Naive thymus-derived CD8-positive, alpha-beta T cell (primary cell): ENCODE data around the gene TEFM. TPM values are rescaled to one million over a fixed set of nuclear protein-coding genes. Genes with fewer than 3 reads are reported as not detected.
A peak's percentile ranks its signal among the peaks of the same experiment; 100 is the strongest.
"Not testable (repeated sequence)": the region's sequence is repeated elsewhere in the genome, so short reads cannot be mapped to it uniquely, and the experiment has no call there.

Source experiments
- ATAC-seq, 2 donors: fragments of 150-1000 bp; cut with Tn5 transposase in 1 of 2; sonication (Bioruptor Pico), chemical (Tn5 transposase) in 1 of 2; 1 replicate in 1 of 2; 2 replicates in 1 of 2; pipeline ENCODE4 v1.10.0; 2021; ENCODE audit warnings: mild to moderate bottlenecking in 2 of 2, moderate library complexity in 2 of 2
- POLR2A ChIA-PET: fragments of 350-600 bp; sonication (Branson Sonifier 250); formaldehyde crosslinking; loops from one replicate; lab custom pipeline; 2021; ENCODE audit warnings: antibody characterized with exemption; lab: Charles Lee
- DNase-seq, 10 donors: peaks; one replicate each; pipeline versions ENCODE4 v3.0.0 to v3.0.0-alpha.2; 2020 to 2022
- H3K27ac Mint-ChIP-seq, 10 donors: one replicate each; pipeline ENCODE4 v1.8.0; 2020 to 2022; ENCODE audit warnings: mild to moderate bottlenecking in 10 of 10, mixed read lengths in 10 of 10, moderate library complexity in 4 of 10, inconsistent platforms in 1 of 10
- H3K27me3 Mint-ChIP-seq, 5 donors: one replicate each; pipeline ENCODE4 v1.8.0; 2021 to 2022; ENCODE audit warnings: mixed read lengths in 5 of 5
- H3K36me3 Mint-ChIP-seq, 3 donors: one replicate each; pipeline ENCODE4 v1.8.0; 2020 to 2022; ENCODE audit warnings: mixed read lengths in 3 of 3, mild to moderate bottlenecking in 2 of 3, inconsistent platforms in 1 of 3
- H3K4me1 Mint-ChIP-seq, 4 donors: one replicate each; pipeline ENCODE4 v1.8.0; 2021 to 2022; ENCODE audit warnings: mixed read lengths in 4 of 4
- H3K4me3 Mint-ChIP-seq, 10 donors: one replicate each; pipeline ENCODE4 v1.8.0; 2020 to 2022; ENCODE audit warnings: mild to moderate bottlenecking in 10 of 10, mixed read lengths in 10 of 10, moderate library complexity in 6 of 10, inconsistent platforms in 1 of 10
- H3K9me3 Mint-ChIP-seq, 9 donors: one replicate each; pipeline ENCODE4 v1.8.0; 2020 to 2022; ENCODE audit warnings: mixed read lengths in 9 of 9, mild to moderate bottlenecking in 3 of 9, inconsistent platforms in 1 of 9, moderate library complexity in 1 of 9
- polyA plus RNA-seq, 3 donors: library from polyadenylated mRNA; unstranded; fragments of 300-500 nt; fragmentation: Illumina TruSeq; gene quantifications; one replicate each; pipeline ENCODE4 v1.2.3, GENCODE V29; 2021
- total RNA-seq, 8 experiments: library from RNA in 2 of 8; stranded (reverse) in 2 of 8; gene quantifications; one replicate each; pipeline ENCODE4 v1.2.3 and lab custom pipeline; 2021 to 2026

Gene TEFM
- total RNA-seq (10 to 100 TPM; 16.4 to 18.9 TPM), polyA plus RNA-seq (10 to 100 TPM; 12.3 to 16.9 (median 13.2) TPM), total RNA-seq (lab: John Stamatoyannopoulos, UW) (4.2 to 13.2 (median 10.0) reads per million in 6 experiments)

- POLR2A ChIA-PET: interaction anchor here (0.6 kb wide), 1 partner anchor 34 kb away, joined by 3 read pairs; no protein-coding TSS in a partner anchor
- H3K9me3 Mint-ChIP-seq: no peaks in the 10 kb centered on the region
- peaks cover 0 to 29% (median 0%) of the 10 kb centered on the region in 3 donors for H3K36me3 Mint-ChIP-seq
These were observed at the start of gene TEFM for GRCh38 chr17:30906101-30906911. Gene TEFM, minus strand, starts transcription at chr17:30906238. Its CDS starts 40 bp downstream, at chr17:30906198.

GRCh38 chr17:30954046-30954830 lies 48.2 kb upstream of the TEFM start:
- Mint-ChIP-seq H3K4me1 (peaks cover 0 to 60% (median 0%) of the 10 kb centered on the region in 4 donors), H3K9me3 (no peaks in the 10 kb centered on the region)
- DNase-seq: no peak

More at GRCh38 chr17:30906101-30906911, at the start of gene TEFM:
- peaks cover 23 to 52% (median 45%) of the 10 kb centered on the region in 4 donors for H3K4me1 Mint-ChIP-seq
- peak; percentile 67 to 89 (median 84) for DNase-seq
- no peaks in the 10 kb centered on the region for H3K27me3 Mint-ChIP-seq
- peak within 1 kb of the TSS; percentile 86 to 100 (median 92) for H3K4me3 Mint-ChIP-seq
- ATAC-seq: peak; percentile 94 to 97
- peak within 1 kb of the TSS; percentile 86 to 99 (median 94) for H3K27ac Mint-ChIP-seq

GRCh38 chr17:30952638-30953393 lies 46.8 kb upstream of the TEFM start:
- H3K27ac Mint-ChIP-seq: no peak overlapping the region
- H3K27me3 Mint-ChIP-seq: peaks cover 0 to 11% (median under 1%) of the 10 kb centered on the region in 5 donors
- peaks cover 0 to 46% (median 0%) of the 10 kb centered on the region in 4 donors for H3K4me1 Mint-ChIP-seq
- DNase-seq (no peak), ATAC-seq (no peak)
- POLR2A ChIA-PET: no interaction called here
- no peaks in the 10 kb centered on the region for H3K36me3 Mint-ChIP-seq
- peak overlapping the region in 1 of 10 donors; percentile 42 for H3K4me3 Mint-ChIP-seq
- H3K9me3 Mint-ChIP-seq: no peaks in the 10 kb centered on the region

More at GRCh38 chr17:30954046-30954830, 48.2 kb upstream of the TEFM start:
- ATAC-seq: no peak
- POLR2A ChIA-PET: no interaction called here
- H3K27ac Mint-ChIP-seq: peak overlapping the region in 1 of 10 donors; percentile 35
- H3K4me3 Mint-ChIP-seq: peak overlapping the region in 1 of 10 donors; percentile 19
- peaks cover 0 to 13% (median 6%) of the 10 kb centered on the region in 5 donors for H3K27me3 Mint-ChIP-seq
- no peaks in the 10 kb centered on the region for H3K36me3 Mint-ChIP-seq

GRCh38 chr17:30950669-30951399 lies 44.8 kb upstream of the TEFM start:
- POLR2A ChIA-PET: no interaction called here
- ATAC-seq (no peak), DNase-seq (no peak)
- no peaks in the 10 kb centered on the region for H3K36me3 Mint-ChIP-seq
- no peak overlapping the region for H3K4me3 Mint-ChIP-seq
- no peak overlapping the region for H3K27ac Mint-ChIP-seq
- no peaks in the 10 kb centered on the region for H3K27me3 Mint-ChIP-seq
- no peaks in the 10 kb centered on the region for H3K9me3 Mint-ChIP-seq
- H3K4me1 Mint-ChIP-seq: peaks cover 0 to 40% (median 0%) of the 10 kb centered on the region in 4 donors

- Mint-ChIP-seq H3K27ac (no peak overlapping the region), H3K9me3 (no peaks in the 10 kb centered on the region), H3K4me1 (peaks cover 0 to 40% (median 0%) of the 10 kb centered on the region in 4 donors), H3K4me3 (no peak overlapping the region), H3K27me3 (no peaks in the 10 kb centered on the region), H3K36me3 (no peaks in the 10 kb centered on the region)
- no peak for ATAC-seq
- POLR2A ChIA-PET: no interaction called here
- DNase-seq: no peak
These were observed 44.2 kb upstream of the TEFM start for GRCh38 chr17:30950189-30950588.

GRCh38 chr17:30947796-30948195 lies 41.8 kb upstream of the TEFM start:
- POLR2A ChIA-PET: no interaction called here

GRCh38 chr17:30942308-30943079 lies 36.5 kb upstream of the TEFM start:
- Mint-ChIP-seq H3K27ac (no peak overlapping the region), H3K4me1 (peaks cover 0 to 6% (median 0%) of the 10 kb centered on the region in 4 donors), H3K36me3 (no peaks in the 10 kb centered on the region), H3K27me3 (peaks cover 0 to 2% (median 0%) of the 10 kb centered on the region in 5 donors), H3K4me3 (no peak overlapping the region), H3K9me3 (no peaks in the 10 kb centered on the region)
- DNase-seq: no peak
- ATAC-seq: no peak
- POLR2A ChIA-PET: no interaction called here

More at GRCh38 chr17:30947796-30948195, 41.8 kb upstream of the TEFM start:
- H3K4me3 Mint-ChIP-seq: no peak overlapping the region
- no peak overlapping the region for H3K27ac Mint-ChIP-seq
- DNase-seq (no peak), ATAC-seq (no peak)
- no peaks in the 10 kb centered on the region for H3K9me3 Mint-ChIP-seq
- no peaks in the 10 kb centered on the region for H3K27me3 Mint-ChIP-seq
- H3K36me3 Mint-ChIP-seq: no peaks in the 10 kb centered on the region
- peaks cover 0 to 20% (median 0%) of the 10 kb centered on the region in 4 donors for H3K4me1 Mint-ChIP-seq

- DNase-seq (no peak), ATAC-seq (no peak)
- Mint-ChIP-seq H3K4me3 (no peak overlapping the region), H3K4me1 (peaks cover 0 to 6% (median 0%) of the 10 kb centered on the region in 4 donors), H3K27me3 (peaks cover 0 to 2% (median 0%) of the 10 kb centered on the region in 5 donors), H3K27ac (peak overlapping the region in 1 of 10 donors; percentile 29), H3K9me3 (no peaks in the 10 kb centered on the region), H3K36me3 (no peaks in the 10 kb centered on the region)
- POLR2A ChIA-PET: no interaction called here
These were observed 33.1 kb upstream of the TEFM start for GRCh38 chr17:30939051-30939689.

GRCh38 chr17:30933966-30934365 lies 27.9 kb upstream of the TEFM start:
- Mint-ChIP-seq H3K4me3 (no peak overlapping the region), H3K4me1 (peaks cover 0 to 2% (median 0%) of the 10 kb centered on the region in 4 donors), H3K9me3 (no peaks in the 10 kb centered on the region), H3K27ac (no peak overlapping the region), H3K36me3 (no peaks in the 10 kb centered on the region), H3K27me3 (peaks cover 0 to under 1% (median 0%) of the 10 kb centered on the region in 5 donors)
- DNase-seq: no peak
- ATAC-seq: no peak
- POLR2A ChIA-PET: no interaction called here

- H3K27ac Mint-ChIP-seq, DNase-seq, H3K36me3 Mint-ChIP-seq, H3K9me3 Mint-ChIP-seq, POLR2A ChIA-PET, H3K4me1 Mint-ChIP-seq, H3K4me3 Mint-ChIP-seq, ATAC-seq: not testable (repeated sequence)
- H3K27me3 Mint-ChIP-seq: peaks cover 2 to 12% (median 10%) of the 10 kb centered on the region in 5 donors
These were observed 25.5 kb upstream of the TEFM start for GRCh38 chr17:30931582-30931981.

GRCh38 chr17:30930495-30930894 lies 24.5 kb upstream of the TEFM start:
- H3K36me3 Mint-ChIP-seq: peaks cover 0 to 8% (median 3%) of the 10 kb centered on the region in 3 donors
- H3K27ac Mint-ChIP-seq: peak overlapping the region in 1 of 10 donors; percentile 33
- no peaks in the 10 kb centered on the region for H3K4me1 Mint-ChIP-seq
- no peak for ATAC-seq
- no peak for DNase-seq
- H3K9me3 Mint-ChIP-seq: no peaks in the 10 kb centered on the region
- peaks cover 7 to 23% (median 21%) of the 10 kb centered on the region in 5 donors for H3K27me3 Mint-ChIP-seq
- POLR2A ChIA-PET: no interaction called here
- no peak overlapping the region for H3K4me3 Mint-ChIP-seq
